AG04450 (cell line): ENCODE data around the gene LRCOL1. TPM values are rescaled to one million over a fixed set of nuclear protein-coding genes. Genes with fewer than 3 reads are reported as not detected.

Experiments used
- CTCF ChIA-PET: fragments of 300-600, 350-600 bp; formaldehyde crosslinking; extraction: SDS; loops from one replicate; lab custom pipeline; 2022; ENCODE audit warnings: antibody characterized with exemption, inconsistent platforms; lab: Charles Lee
- POLR2A ChIA-PET: fragments of 350-600 bp; formaldehyde crosslinking; extraction: SDS; loops from one replicate; lab custom pipeline; 2021; ENCODE audit warnings: antibody characterized with exemption, inconsistent platforms; lab: Yijun Ruan, JAX
- DNase-seq: peaks from one replicate; pipeline ENCODE4 v3.0.0-alpha.2; 2011; ENCODE audit warnings: low read depth, low spot score
- H3K27ac ChIP-seq: one replicate; pipeline ENCODE4 v1.5.1; 2012; ENCODE audit warnings: low read depth, low read length, control low read depth
- H3K27me3 ChIP-seq: one replicate; pipeline ENCODE4 v1.6.0; 2012; ENCODE audit warnings: low read length; ENCODE audit not compliant: control insufficient read depth, insufficient read depth
- H3K4me3 ChIP-seq: 2 replicates; pipeline ENCODE4 v1.5.1; 2011; ENCODE audit warnings: mild to moderate bottlenecking, low read depth, low read length, control low read depth
- H3K9me3 ChIP-seq: 2 replicates; pipeline ENCODE4 v1.5.1; 2012; ENCODE audit warnings: low read length; ENCODE audit not compliant: control insufficient read depth, insufficient read depth
- polyA plus RNA-seq: library from polyadenylated mRNA; depleted of rRNA; stranded (reverse); fragments of >200 nt; gene quantifications from 2 replicates; pipeline ENCODE4 v1.2.3, GENCODE V29; 2011
- TF ChIP-seq, protein P1 (sequence below): IDR thresholded peaks from 2 replicates; pipeline ENCODE4 v1.5.1; 2011; ENCODE audit warnings: low read depth, low read length, control low read depth, inconsistent platforms

The LRCOL1 gene
- polyA plus RNA-seq, 1 experiment, result 0.11 TPM

DNA sequence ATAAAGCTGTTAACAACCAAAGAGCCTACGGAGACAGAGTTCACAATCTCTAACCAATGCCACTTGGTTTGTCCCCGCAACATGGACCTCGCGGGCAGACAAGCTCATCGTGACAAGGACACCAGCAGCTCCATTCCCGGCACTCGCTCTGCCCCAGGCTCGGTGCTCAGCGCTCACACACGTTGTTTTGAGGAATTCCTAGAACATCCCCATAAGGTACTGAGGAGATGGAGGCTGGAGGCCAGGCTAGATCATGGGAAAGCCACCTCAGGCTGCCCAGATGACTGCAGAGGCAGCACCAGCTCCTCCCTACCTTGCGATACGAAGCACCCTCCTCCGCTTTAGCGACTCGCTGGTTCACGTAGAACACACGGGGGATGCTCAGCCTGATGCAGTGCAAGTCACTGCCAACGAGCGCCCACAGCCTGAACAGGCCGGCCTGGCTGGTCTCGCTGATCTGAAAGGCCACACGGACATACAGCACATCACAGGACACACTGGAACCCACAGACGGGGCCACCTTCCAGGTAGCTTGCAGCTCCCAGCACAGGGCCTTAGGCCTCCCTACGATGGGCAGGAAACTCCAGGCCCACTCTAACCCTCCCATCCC is 38.3 kb upstream of the LRCOL1 start:
- POLR2A ChIA-PET, result no interaction called here
- DNase-seq, result no peak
- Histone ChIP-seq H3K9me3 (no peaks in the 10 kb centered on the region; the same call in 1 of the 2 replicates), H3K27me3 (no peaks in the 10 kb centered on the region), H3K27ac (no peak overlapping the region), H3K4me3 (no peak overlapping the region)
- CTCF ChIA-PET, result interaction anchor here (1.2 kb wide), 1 partner anchor 10 kb away, joined by 4 read pairs; no protein-coding TSS in a partner anchor
- TF ChIP-seq, protein P1, sequence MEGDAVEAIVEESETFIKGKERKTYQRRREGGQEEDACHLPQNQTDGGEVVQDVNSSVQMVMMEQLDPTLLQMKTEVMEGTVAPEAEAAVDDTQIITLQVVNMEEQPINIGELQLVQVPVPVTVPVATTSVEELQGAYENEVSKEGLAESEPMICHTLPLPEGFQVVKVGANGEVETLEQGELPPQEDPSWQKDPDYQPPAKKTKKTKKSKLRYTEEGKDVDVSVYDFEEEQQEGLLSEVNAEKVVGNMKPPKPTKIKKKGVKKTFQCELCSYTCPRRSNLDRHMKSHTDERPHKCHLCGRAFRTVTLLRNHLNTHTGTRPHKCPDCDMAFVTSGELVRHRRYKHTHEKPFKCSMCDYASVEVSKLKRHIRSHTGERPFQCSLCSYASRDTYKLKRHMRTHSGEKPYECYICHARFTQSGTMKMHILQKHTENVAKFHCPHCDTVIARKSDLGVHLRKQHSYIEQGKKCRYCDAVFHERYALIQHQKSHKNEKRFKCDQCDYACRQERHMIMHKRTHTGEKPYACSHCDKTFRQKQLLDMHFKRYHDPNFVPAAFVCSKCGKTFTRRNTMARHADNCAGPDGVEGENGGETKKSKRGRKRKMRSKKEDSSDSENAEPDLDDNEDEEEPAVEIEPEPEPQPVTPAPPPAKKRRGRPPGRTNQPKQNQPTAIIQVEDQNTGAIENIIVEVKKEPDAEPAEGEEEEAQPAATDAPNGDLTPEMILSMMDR, result no peak

DNA sequence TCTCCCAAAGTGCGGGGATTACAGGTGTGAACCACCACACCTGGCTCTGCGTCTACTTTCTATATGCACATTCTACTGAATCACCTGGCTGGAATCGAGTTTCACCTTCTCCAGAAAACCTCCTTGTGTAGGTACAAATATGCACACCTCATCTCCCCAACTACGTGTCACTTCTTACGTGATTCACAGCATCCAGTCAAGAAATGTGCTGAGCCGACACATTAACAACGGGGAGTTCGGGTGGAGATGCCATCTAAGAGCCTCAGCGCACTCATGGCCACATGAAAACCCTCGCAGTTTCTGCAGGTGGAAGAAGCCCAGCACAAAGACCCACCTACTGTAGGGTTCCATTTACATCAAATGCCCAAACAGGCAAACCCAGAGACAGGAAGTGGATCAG is 37.5 kb upstream of the LRCOL1 start:
- ChIA-PET CTCF (no interaction called here), POLR2A (no interaction called here)
- H3K9me3 ChIP-seq, result no peaks in the 10 kb centered on the region; the same call in 1 of the 2 replicates
- H3K4me3 ChIP-seq, result no peak overlapping the region
- no peak overlapping the region for H3K27ac ChIP-seq
- H3K27me3 ChIP-seq, result no peaks in the 10 kb centered on the region
- DNase-seq, result no peak
- TF ChIP-seq, protein P1, result no peak

DNA sequence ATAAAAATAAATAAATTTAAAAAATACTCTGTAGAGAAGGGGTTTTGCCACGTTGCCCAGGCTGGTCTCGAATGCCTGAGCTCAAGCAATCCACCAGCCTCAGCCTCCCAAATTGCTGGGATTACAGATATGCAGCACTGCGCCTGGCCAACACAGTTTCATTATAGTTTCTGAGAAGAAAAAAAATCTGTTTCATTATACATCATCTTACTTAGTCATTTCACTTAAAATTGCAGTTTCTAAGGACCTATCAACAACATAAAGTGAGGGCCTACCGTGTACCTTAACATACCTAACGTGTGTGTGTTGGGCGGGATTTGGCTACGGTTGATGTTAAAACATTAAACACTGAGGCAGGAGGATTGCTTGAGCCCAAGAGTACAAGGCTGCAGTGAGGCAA is 36.5 kb upstream of the LRCOL1 start:
- TF ChIP-seq, protein P1, result no peak
- Histone ChIP-seq H3K27me3 (no peaks in the 10 kb centered on the region), H3K27ac (no peak overlapping the region), H3K4me3 (no peak overlapping the region), H3K9me3 (no peaks in the 10 kb centered on the region; the same call in 1 of the 2 replicates)
- no peak for DNase-seq
- ChIA-PET CTCF (no interaction called here), POLR2A (no interaction called here)

DNA sequence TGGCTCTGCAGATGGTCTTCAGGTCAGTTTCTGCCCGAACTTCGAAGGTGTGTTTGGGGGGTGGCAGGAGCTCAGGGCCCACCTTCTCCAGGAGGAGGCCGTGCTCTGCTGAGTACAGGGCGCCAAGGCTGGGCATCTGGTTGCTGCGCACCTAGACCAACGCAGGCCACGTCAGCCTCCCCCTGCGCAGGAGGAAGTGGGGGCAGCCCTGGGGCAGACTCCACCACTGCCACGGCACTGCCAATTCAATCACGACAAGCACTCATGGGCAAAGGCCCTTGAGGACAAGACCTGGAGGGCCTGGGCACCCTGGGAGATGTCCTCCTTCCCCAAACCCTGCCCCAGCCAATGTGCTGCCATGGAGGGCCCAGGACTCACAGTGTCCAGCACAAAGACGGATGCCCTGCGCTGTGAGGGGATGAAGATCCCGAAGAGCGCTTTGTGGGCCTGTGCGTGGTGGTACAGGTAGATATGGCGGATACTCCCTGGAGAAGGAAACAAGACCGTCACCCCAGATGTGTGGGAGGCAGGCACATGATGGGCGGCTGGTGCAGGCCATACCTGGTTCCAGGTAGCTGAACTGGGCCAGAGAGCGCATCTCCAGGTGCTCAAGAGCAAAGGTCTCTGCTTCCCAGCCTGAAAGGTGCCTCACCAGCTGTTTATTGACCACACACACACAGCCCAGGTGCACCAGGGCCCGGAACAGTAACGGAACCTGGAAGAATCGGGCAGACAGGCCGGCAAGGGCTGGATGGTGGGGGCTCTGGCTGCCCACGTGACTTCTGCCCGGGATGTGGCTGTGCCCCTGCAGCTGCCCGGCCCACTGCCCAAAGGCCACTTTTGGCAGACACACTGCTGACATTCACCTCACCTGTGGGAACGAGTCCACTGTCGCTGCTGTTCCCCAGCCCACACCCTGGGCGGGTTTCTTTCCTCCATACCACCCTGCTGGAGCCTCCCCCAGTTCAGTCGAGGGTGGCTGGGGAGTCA is 32.8 kb upstream of the LRCOL1 start:
- Histone ChIP-seq H3K27ac (no peak overlapping the region), H3K4me3 (no peak overlapping the region), H3K27me3 (no peaks in the 10 kb centered on the region), H3K9me3 (no peaks in the 10 kb centered on the region)
- ChIA-PET CTCF (no interaction called here), POLR2A (interaction anchor here (0.6 kb wide), 1 partner anchor 13 kb away, joined by 14 read pairs; no protein-coding TSS in a partner anchor)
- TF ChIP-seq, protein P1, result no peak
- DNase-seq, result no peak
